Thyroid gland (tissue), 4 donors: Measurements from ENCODE around the gene IQSEC1.

Source experiments
- POLR2A ChIP-seq, 2 donors: fragments of 450-650 bp; IDR thresholded peaks; one replicate each; pipeline ENCODE4 v1.6.1; 2017; ENCODE audit warnings: antibody characterized with exemption in 2 of 2, mild to moderate bottlenecking in 2 of 2, moderate library complexity in 1 of 2
- TF ChIP-seq, protein P1 (sequence below), 6 experiments: fragments of 200-600 bp in 3 of 6; fragments of 450-650 bp in 3 of 6; sonication (generic) in 3 of 6; IDR thresholded peaks; one replicate each; pipeline ENCODE4 v1.5.1; 2016 to 2019; ENCODE audit warnings: antibody characterized with exemption in 6 of 6, mild to moderate bottlenecking in 2 of 6, inconsistent platforms in 1 of 6, moderate library complexity in 1 of 6

DNA sequence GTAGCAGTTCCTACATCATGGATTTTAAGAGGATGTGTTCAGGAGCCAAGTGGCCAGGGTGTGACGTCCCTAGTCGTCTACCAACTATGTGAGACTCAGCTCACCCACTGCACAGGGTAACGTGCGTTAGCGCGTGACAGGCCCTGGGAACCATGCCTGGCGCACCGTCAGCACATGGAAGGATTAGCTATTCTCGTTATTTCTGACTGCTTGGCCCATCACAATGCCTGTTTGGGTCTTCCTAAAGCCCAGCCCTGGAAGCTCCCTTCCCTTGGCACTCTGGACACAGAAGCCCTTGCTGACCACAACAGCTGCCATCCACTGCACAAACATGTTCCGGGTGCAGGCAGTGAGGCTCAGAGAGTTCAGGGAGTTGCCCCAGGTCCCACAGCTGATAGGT, 140.9 kb downstream of the IQSEC1 start:
- TF ChIP-seq, protein P1, sequence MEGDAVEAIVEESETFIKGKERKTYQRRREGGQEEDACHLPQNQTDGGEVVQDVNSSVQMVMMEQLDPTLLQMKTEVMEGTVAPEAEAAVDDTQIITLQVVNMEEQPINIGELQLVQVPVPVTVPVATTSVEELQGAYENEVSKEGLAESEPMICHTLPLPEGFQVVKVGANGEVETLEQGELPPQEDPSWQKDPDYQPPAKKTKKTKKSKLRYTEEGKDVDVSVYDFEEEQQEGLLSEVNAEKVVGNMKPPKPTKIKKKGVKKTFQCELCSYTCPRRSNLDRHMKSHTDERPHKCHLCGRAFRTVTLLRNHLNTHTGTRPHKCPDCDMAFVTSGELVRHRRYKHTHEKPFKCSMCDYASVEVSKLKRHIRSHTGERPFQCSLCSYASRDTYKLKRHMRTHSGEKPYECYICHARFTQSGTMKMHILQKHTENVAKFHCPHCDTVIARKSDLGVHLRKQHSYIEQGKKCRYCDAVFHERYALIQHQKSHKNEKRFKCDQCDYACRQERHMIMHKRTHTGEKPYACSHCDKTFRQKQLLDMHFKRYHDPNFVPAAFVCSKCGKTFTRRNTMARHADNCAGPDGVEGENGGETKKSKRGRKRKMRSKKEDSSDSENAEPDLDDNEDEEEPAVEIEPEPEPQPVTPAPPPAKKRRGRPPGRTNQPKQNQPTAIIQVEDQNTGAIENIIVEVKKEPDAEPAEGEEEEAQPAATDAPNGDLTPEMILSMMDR (IDR thresholded peaks at IDR 0.05): no peak
- TF ChIP-seq POLR2A (IDR thresholded peaks at IDR 0.05): no peak
